Measurements from ENCODE around the gene C1QTNF12. TPM values are rescaled to one million over a fixed set of nuclear protein-coding genes. Genes with fewer than 3 reads are reported as not detected.
"Not testable (repeated sequence)": the region's sequence is repeated elsewhere in the genome, so short reads cannot be mapped to it uniquely, and the experiment has no call there.

The C1QTNF12 gene
- polyA plus RNA-seq, 1 donor = 50.5 TPM

- Histone ChIP-seq H3K36me3 (ENCODE audit: control insufficient read depth, insufficient read depth, low read length) (no peaks in the 10 kb centered on the region), H3K4me3 (ENCODE audit: low read length) (no peak overlapping the region), H3K9me3 (ENCODE audit: control insufficient read depth, low read depth, low read length) (peaks cover 10% of the 10 kb centered on the region), H3K4me1 (ENCODE audit: control insufficient read depth, insufficient read depth, low read length) (peaks cover 4% of the 10 kb centered on the region), H3K27ac (ENCODE audit: low read length) (no peak overlapping the region), H3K27me3 (ENCODE audit: control insufficient read depth, insufficient read depth, low read length) (peaks cover 46% of the 10 kb centered on the region)
- WGBS (ENCODE audit: insufficient coverage, low lambda C conversion rate) = no CpG with 5 or more reads among the region's 109 CpGs
- DNase-seq = peak; percentile 29 to 43
Observed at GRCh38 chr1:1200876-1201810, 45.4 kb downstream of the C1QTNF12 start.

DNA sequence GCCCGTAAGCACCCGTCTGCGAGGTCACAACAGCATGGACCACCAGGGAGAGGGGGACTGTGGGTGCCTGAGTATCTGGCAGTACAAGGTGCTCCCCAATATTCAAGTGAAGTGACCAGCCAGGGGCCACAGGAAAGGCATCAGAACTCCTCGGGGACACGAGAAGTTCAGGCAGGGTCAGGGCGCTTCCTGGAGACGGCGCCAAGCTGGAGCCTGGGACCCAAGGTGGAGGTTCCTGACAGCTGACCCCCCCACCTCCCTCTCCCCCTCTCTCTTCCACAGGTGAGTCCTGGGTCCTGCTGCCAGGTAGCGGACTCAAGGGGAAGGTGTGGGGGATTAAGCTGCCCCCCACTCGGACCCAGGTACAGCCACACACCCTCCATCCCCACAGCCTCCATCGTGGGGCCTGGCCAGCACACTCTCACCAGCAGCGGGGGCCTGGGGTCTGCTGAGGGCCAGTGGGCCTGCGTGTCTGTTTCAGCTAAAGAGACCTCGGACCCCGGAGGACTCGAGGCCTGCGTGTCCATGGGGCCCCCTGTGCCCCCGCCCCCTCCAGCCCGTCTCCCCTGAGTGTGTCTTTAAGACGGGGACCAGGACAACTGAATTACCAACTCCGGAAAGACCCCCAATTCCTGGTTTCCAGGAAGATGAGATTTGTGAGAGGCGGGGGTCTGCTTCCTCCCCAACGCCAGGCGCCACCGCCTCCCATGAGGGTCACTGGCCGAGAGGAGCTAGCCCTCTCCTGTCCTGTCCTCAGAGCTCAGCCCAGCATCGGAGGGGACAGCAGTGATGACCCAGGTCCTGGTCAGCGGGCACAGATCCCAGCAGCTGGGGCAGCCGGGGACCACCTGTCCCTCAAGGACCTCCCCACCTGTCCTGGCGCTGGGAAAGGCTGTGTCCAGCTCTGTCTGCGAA lies 46.3 kb downstream of the C1QTNF12 start:
- no peaks in the 10 kb centered on the region for H3K36me3 ChIP-seq (ENCODE audit: control insufficient read depth, insufficient read depth, low read length)
- no CpG with 5 or more reads among the region's 31 CpGs for WGBS (ENCODE audit: insufficient coverage, low lambda C conversion rate)
- peaks cover 10% of the 10 kb centered on the region for H3K9me3 ChIP-seq (ENCODE audit: control insufficient read depth, low read depth, low read length)
- no peak overlapping the region for H3K27ac ChIP-seq (ENCODE audit: low read length)
- DNase-seq = no peak
- H3K27me3 ChIP-seq (ENCODE audit: control insufficient read depth, insufficient read depth, low read length) = peaks cover 37% of the 10 kb centered on the region
- H3K4me1 ChIP-seq (ENCODE audit: control insufficient read depth, insufficient read depth, low read length) = peaks cover 3% of the 10 kb centered on the region
- no peak overlapping the region for H3K4me3 ChIP-seq (ENCODE audit: low read length)

- no CpG with 5 or more reads among the region's 22 CpGs for WGBS (ENCODE audit: insufficient coverage, low lambda C conversion rate)
- DNase-seq = no peak
- Histone ChIP-seq H3K36me3 (ENCODE audit: control insufficient read depth, insufficient read depth, low read length) (no peaks in the 10 kb centered on the region), H3K4me1 (ENCODE audit: control insufficient read depth, insufficient read depth, low read length) (peaks cover 3% of the 10 kb centered on the region), H3K9me3 (ENCODE audit: control insufficient read depth, low read depth, low read length) (peaks cover 10% of the 10 kb centered on the region), H3K4me3 (ENCODE audit: low read length) (no peak overlapping the region), H3K27ac (ENCODE audit: low read length) (no peak overlapping the region), H3K27me3 (ENCODE audit: control insufficient read depth, insufficient read depth, low read length) (peaks cover 35% of the 10 kb centered on the region)
Observed at GRCh38 chr1:1199141-1199960, 47.2 kb downstream of the C1QTNF12 start.

DNA sequence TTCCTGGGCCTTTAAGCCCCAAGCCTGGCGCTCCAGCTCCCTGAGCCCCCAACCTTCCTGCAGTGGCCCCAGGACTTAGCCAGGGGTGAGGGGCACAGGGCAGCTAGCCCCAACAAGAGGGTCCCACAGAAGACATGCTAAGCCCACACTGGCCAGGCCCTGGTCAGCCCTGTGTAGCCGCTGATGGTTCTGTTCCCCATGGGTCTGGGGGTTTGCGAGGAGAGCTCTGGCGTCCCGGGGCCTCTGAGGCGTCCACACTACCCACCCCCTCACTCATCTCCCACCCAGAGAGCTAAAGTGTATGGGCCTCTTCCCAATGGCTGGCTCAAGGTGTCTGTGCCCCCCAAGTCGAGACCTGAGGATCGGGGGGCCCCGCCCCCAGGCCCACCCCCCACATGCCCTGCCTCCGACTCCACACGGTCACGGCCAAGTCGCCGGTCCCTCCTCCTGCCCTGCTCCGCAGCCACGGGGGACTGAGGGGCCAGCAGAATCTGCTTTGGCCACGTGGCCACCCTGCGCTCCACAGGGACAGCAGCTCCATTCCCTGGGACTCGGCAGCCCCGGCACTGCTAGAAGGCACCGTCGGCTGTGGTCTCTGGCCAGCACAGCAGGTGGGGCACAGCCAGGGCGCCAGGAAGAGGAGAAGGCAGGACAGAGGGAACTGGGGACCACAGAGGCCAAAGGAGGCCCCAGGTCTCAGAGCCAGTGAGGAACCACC lies 47.9 kb downstream of the C1QTNF12 start:
- H3K27me3 ChIP-seq (ENCODE audit: control insufficient read depth, insufficient read depth, low read length) = peaks cover 32% of the 10 kb centered on the region
- no peak for DNase-seq
- no CpG with 5 or more reads among the region's 23 CpGs for WGBS (ENCODE audit: insufficient coverage, low lambda C conversion rate)

GRCh38 chr1:1197551-1198422 lies 48.7 kb downstream of the C1QTNF12 start:
- Histone ChIP-seq H3K4me3 (ENCODE audit: low read length) (no peak overlapping the region), H3K27me3 (ENCODE audit: control insufficient read depth, insufficient read depth, low read length) (peaks cover 25% of the 10 kb centered on the region), H3K27ac (ENCODE audit: low read length) (no peak overlapping the region), H3K9me3 (ENCODE audit: control insufficient read depth, low read depth, low read length) (peaks cover 4% of the 10 kb centered on the region), H3K36me3 (ENCODE audit: control insufficient read depth, insufficient read depth, low read length) (no peaks in the 10 kb centered on the region), H3K4me1 (ENCODE audit: control insufficient read depth, insufficient read depth, low read length) (peaks cover 3% of the 10 kb centered on the region)
- WGBS (ENCODE audit: insufficient coverage, low lambda C conversion rate) = no CpG with 5 or more reads among the region's 48 CpGs
- DNase-seq = no peak

More for the DNA sequence above, 47.9 kb downstream of the C1QTNF12 start:
- no peaks in the 10 kb centered on the region for H3K36me3 ChIP-seq (ENCODE audit: control insufficient read depth, insufficient read depth, low read length)
- H3K27ac ChIP-seq (ENCODE audit: low read length) = no peak overlapping the region
- H3K9me3 ChIP-seq (ENCODE audit: control insufficient read depth, low read depth, low read length) = peaks cover 4% of the 10 kb centered on the region
- peaks cover 3% of the 10 kb centered on the region for H3K4me1 ChIP-seq (ENCODE audit: control insufficient read depth, insufficient read depth, low read length)
- H3K4me3 ChIP-seq (ENCODE audit: low read length) = no peak overlapping the region

GRCh38 chr1:1197188-1197500 lies 49.4 kb downstream of the C1QTNF12 start:
- no peak overlapping the region for H3K4me3 ChIP-seq (ENCODE audit: low read length)
- H3K36me3 ChIP-seq (ENCODE audit: control insufficient read depth, insufficient read depth, low read length) = no peaks in the 10 kb centered on the region
- H3K27me3 ChIP-seq (ENCODE audit: control insufficient read depth, insufficient read depth, low read length) = peaks cover 22% of the 10 kb centered on the region
- no CpG with 5 or more reads among the region's 8 CpGs for WGBS (ENCODE audit: insufficient coverage, low lambda C conversion rate)
- no peak overlapping the region for H3K27ac ChIP-seq (ENCODE audit: low read length)
- no peak for DNase-seq
- H3K4me1 ChIP-seq (ENCODE audit: control insufficient read depth, insufficient read depth, low read length) = peaks cover 3% of the 10 kb centered on the region
- peaks cover 4% of the 10 kb centered on the region for H3K9me3 ChIP-seq (ENCODE audit: control insufficient read depth, low read depth, low read length)

DNA sequence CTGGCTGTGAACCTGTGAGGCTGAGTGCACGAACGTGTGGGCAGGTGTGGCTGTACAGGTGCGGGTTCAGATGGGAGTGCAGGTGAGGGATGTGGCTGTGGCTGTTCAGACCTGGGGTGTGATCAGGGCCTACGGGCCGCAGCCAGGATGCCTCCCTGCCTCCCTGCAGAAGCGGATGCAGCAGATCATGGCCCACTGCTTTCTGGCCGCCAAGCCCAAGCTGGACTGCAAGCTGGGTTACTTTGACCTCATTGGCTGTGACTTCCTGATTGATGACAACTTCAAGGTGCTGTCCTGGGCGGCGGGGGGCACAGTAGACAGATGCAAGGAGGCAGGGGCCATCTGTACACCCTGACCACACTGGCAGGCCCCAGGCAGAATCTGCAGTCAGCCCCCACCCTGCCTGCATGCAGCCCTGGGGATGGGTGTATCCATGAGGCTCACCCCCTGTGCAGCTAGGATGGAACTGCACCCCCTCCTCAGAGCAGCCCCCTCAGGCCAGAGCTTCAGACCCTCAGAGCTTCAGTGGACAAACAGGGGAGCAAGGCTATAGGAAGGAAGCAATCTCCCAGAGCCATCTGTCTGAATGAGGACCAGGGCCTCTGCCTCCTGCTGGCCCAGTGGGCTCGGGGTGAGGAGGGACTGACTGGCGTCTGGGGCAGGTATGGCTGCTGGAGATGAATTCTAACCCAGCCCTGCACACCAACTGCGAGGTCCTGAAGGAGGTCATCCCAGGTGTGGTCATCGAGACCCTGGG lies 49.9 kb downstream of the C1QTNF12 start:
- H3K9me3 ChIP-seq (ENCODE audit: control insufficient read depth, low read depth, low read length) = peaks cover 4% of the 10 kb centered on the region
- DNase-seq = no peak
- peaks cover 22% of the 10 kb centered on the region for H3K27me3 ChIP-seq (ENCODE audit: control insufficient read depth, insufficient read depth, low read length)
- no peak overlapping the region for H3K4me3 ChIP-seq (ENCODE audit: low read length)
- no peak overlapping the region for H3K27ac ChIP-seq (ENCODE audit: low read length)
- H3K4me1 ChIP-seq (ENCODE audit: control insufficient read depth, insufficient read depth, low read length) = peaks cover 3% of the 10 kb centered on the region
- no peaks in the 10 kb centered on the region for H3K36me3 ChIP-seq (ENCODE audit: control insufficient read depth, insufficient read depth, low read length)
- no CpG with 5 or more reads among the region's 13 CpGs for WGBS (ENCODE audit: insufficient coverage, low lambda C conversion rate)

DNA sequence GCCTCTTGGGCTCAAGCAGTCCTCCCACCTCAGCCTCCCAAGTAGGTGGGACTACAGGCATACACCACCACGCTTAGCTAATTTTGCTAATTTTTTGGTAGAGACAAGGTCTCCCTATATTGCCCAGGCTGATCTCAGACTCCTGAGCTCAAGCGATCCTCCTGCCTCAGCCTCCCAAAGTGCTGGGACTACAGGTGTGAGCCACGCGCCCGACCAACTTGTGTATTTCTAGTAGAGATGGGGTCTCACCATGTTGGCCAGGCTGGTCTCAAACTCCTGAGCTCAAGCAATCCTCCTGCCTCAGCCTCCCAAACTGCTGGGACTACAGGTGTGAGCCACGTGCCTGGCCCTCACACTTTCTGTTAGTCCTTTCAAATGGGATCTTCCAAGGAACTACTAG lies 50.8 kb downstream of the C1QTNF12 start:
- H3K4me1 ChIP-seq (ENCODE audit: control insufficient read depth, insufficient read depth, low read length); H3K36me3 ChIP-seq (ENCODE audit: control insufficient read depth, insufficient read depth, low read length); H3K9me3 ChIP-seq (ENCODE audit: control insufficient read depth, low read depth, low read length); DNase-seq; H3K27ac ChIP-seq (ENCODE audit: low read length); H3K4me3 ChIP-seq (ENCODE audit: low read length): not testable (repeated sequence)
- WGBS (ENCODE audit: insufficient coverage, low lambda C conversion rate) = no CpG with 5 or more reads among the region's 6 CpGs
- peaks cover 20% of the 10 kb centered on the region for H3K27me3 ChIP-seq (ENCODE audit: control insufficient read depth, insufficient read depth, low read length)

All from large intestine (tissue), 3 donors.